Mucosa of rectum (tissue), 2 donors: ENCODE data around the gene SLCO4A1.
A peak's percentile ranks its signal among the peaks of the same experiment; 100 is the strongest.
"Not testable (repeated sequence)": the region's sequence is repeated elsewhere in the genome, so short reads cannot be mapped to it uniquely, and the experiment has no call there.

Experiments used
- H3K27ac ChIP-seq, 2 donors: one replicate each; pipeline ENCODE4 v1.7.0; 2013; ENCODE audit warnings: inconsistent platforms in 2 of 2, low read depth in 2 of 2, low read length in 2 of 2
- H3K27me3 ChIP-seq, 2 donors: one replicate each; pipeline ENCODE4 v1.7.0; 2013; ENCODE audit warnings: low read length in 2 of 2; ENCODE audit not compliant: control insufficient read depth in 2 of 2, insufficient read depth in 2 of 2
- H3K36me3 ChIP-seq, 2 donors: one replicate each; pipeline ENCODE4 v1.7.0; 2013; ENCODE audit warnings: low read length in 2 of 2; ENCODE audit not compliant: control insufficient read depth in 2 of 2, insufficient read depth in 2 of 2
- H3K4me1 ChIP-seq, 2 donors: one replicate each; pipeline ENCODE4 v1.7.0; 2013; ENCODE audit warnings: low read length in 2 of 2, mild to moderate bottlenecking in 1 of 2; ENCODE audit not compliant: control insufficient read depth in 2 of 2, insufficient read depth in 2 of 2
- H3K4me3 ChIP-seq, 2 donors: one replicate each; pipeline ENCODE4 v1.7.0; 2013; ENCODE audit warnings: low read length in 2 of 2
- H3K9ac ChIP-seq, 2 donors: one replicate each; pipeline ENCODE4 v1.7.0; 2013; ENCODE audit warnings: low read length in 2 of 2, low read depth in 1 of 2, mild to moderate bottlenecking in 1 of 2
- H3K9me3 ChIP-seq, 2 donors: one replicate each; pipeline ENCODE4 v1.7.0; 2013; ENCODE audit warnings: low read length in 2 of 2; ENCODE audit not compliant: control insufficient read depth in 2 of 2
- donor health status: healthy.
- donor health status: Normal muscosa, but diverticular disease.

Gene SLCO4A1

GRCh38 chr20:62623488-62624324 is 18.6 kb upstream of the SLCO4A1 start:
- peak overlapping the region; percentile 80 to 81 for H3K9ac ChIP-seq
- peak overlapping the region; percentile 98 to 99 for H3K27ac ChIP-seq
- H3K4me3 ChIP-seq: peak overlapping the region; percentile 57 to 65
- no peaks in the 10 kb centered on the region for H3K27me3 ChIP-seq
- H3K4me1 ChIP-seq: peaks cover 22 to 34% of the 10 kb centered on the region in 2 donors
- no peaks in the 10 kb centered on the region for H3K36me3 ChIP-seq
- no peaks in the 10 kb centered on the region for H3K9me3 ChIP-seq

DNA sequence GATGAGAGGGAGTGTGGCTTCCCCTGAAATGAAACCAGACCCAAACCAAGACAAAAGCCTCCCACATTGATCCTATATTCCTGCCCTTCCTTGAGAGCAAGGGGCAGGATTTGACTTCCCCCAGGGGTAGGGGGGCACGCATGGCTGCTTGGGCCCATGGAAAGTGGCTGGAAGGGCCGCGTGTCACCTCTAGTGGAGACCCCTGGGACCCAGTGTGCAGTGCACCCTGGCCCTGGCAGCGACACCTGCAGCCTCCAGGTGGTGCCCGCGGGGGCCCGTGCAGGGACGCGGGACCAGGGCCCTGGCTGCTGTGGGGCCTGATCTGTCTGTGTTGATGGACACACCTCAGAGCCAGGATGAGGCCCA is 18.0 kb upstream of the SLCO4A1 start:
- H3K4me1 ChIP-seq: peaks cover 22 to 34% of the 10 kb centered on the region in 2 donors
- peak overlapping the region; percentile 57 to 59 for H3K4me3 ChIP-seq
- H3K36me3 ChIP-seq: no peaks in the 10 kb centered on the region
- H3K9me3 ChIP-seq: no peaks in the 10 kb centered on the region
- peak overlapping the region; percentile 74 to 81 for H3K9ac ChIP-seq
- peak overlapping the region; percentile 98 to 99 for H3K27ac ChIP-seq
- no peaks in the 10 kb centered on the region for H3K27me3 ChIP-seq

GRCh38 chr20:62624719-62625453 is 17.4 kb upstream of the SLCO4A1 start:
- H3K9me3 ChIP-seq: no peaks in the 10 kb centered on the region
- peak overlapping the region; percentile 98 to 99 for H3K27ac ChIP-seq
- H3K4me1 ChIP-seq: peaks cover 22 to 34% of the 10 kb centered on the region in 2 donors
- no peaks in the 10 kb centered on the region for H3K27me3 ChIP-seq
- no peak overlapping the region for H3K4me3 ChIP-seq
- H3K9ac ChIP-seq: peak overlapping the region; percentile 74 to 81
- H3K36me3 ChIP-seq: no peaks in the 10 kb centered on the region

- Histone ChIP-seq H3K4me1 (peaks cover 22 to 34% of the 10 kb centered on the region in 2 donors), H3K9me3 (no peaks in the 10 kb centered on the region), H3K27ac (no peak overlapping the region), H3K9ac (peak overlapping the region in 1 of 2 donors; percentile 81), H3K27me3 (no peaks in the 10 kb centered on the region), H3K4me3 (no peak overlapping the region), H3K36me3 (no peaks in the 10 kb centered on the region)
These were observed 16.8 kb upstream of the SLCO4A1 start for GRCh38 chr20:62625516-62625915.

DNA sequence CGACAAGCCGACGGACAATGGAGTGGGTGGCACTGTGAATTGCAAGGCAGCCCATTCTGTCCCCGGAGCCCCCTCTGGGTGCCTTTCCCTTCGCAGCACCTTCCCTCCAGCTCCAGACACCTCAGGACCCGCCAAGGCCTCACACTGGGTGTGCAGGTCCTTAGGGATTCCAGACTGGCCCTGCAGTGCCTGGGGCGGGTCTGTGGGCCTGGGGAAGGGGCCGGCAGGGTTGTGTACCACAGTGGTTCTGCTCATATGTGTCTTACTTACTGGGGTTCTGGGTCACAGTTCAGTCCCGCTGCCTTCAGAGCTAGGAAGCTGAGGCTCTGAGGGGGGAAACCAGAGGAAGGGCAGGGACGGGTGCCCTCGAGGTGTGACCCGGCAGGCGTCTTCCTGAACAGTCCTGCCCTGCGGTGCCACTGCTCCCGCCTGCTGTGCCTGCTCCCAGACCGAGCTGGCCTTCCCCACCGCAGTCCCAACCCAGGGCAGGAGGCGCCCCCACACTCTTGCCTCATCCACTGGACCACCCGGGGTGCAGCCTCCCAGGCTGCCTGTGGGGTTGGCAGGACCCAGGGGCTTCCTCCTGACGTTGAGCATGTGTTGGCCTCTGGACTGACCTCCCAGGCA is 16.3 kb upstream of the SLCO4A1 start:
- Histone ChIP-seq H3K4me1 (peaks cover 22 to 34% of the 10 kb centered on the region in 2 donors), H3K4me3 (no peak overlapping the region), H3K9ac (no peak overlapping the region), H3K36me3 (no peaks in the 10 kb centered on the region), H3K27ac (no peak overlapping the region), H3K9me3 (no peaks in the 10 kb centered on the region), H3K27me3 (no peaks in the 10 kb centered on the region)

- not testable (repeated sequence) for H3K27me3 ChIP-seq, H3K36me3 ChIP-seq, H3K9me3 ChIP-seq, H3K27ac ChIP-seq, H3K9ac ChIP-seq, H3K4me3 ChIP-seq
- peaks cover 21 to 28% of the 10 kb centered on the region in 2 donors for H3K4me1 ChIP-seq
These were observed 14.9 kb upstream of the SLCO4A1 start for GRCh38 chr20:62627425-62627824.

- Histone ChIP-seq H3K27me3 (peaks cover 0 to 4% of the 10 kb centered on the region in 2 donors), H3K9me3 (no peaks in the 10 kb centered on the region), H3K27ac (peak overlapping the region in 1 of 2 donors; percentile 8), H3K4me3 (no peak overlapping the region), H3K4me1 (peaks cover 15 to 21% of the 10 kb centered on the region in 2 donors), H3K36me3 (no peaks in the 10 kb centered on the region), H3K9ac (no peak overlapping the region)
These were observed 14.2 kb upstream of the SLCO4A1 start for GRCh38 chr20:62627901-62628612.

- peaks cover 9 to 15% of the 10 kb centered on the region in 2 donors for H3K4me1 ChIP-seq
- H3K4me3 ChIP-seq: no peak overlapping the region
- H3K27ac ChIP-seq: no peak overlapping the region
- H3K27me3 ChIP-seq: peaks cover 0 to 4% of the 10 kb centered on the region in 2 donors
- no peaks in the 10 kb centered on the region for H3K36me3 ChIP-seq
- no peak overlapping the region for H3K9ac ChIP-seq
- no peaks in the 10 kb centered on the region for H3K9me3 ChIP-seq
These were observed 13.6 kb upstream of the SLCO4A1 start for GRCh38 chr20:62628691-62629090.

GRCh38 chr20:62629864-62630470 is 12.3 kb upstream of the SLCO4A1 start:
- no peak overlapping the region for H3K9ac ChIP-seq

More at GRCh38 chr20:62629864-62630470, 12.3 kb upstream of the SLCO4A1 start:
- no peak overlapping the region for H3K27ac ChIP-seq
- H3K9me3 ChIP-seq: no peaks in the 10 kb centered on the region
- peaks cover 0 to 3% of the 10 kb centered on the region in 2 donors for H3K4me1 ChIP-seq
- H3K4me3 ChIP-seq: no peak overlapping the region
- H3K27me3 ChIP-seq: peaks cover 0 to 4% of the 10 kb centered on the region in 2 donors
- no peaks in the 10 kb centered on the region for H3K36me3 ChIP-seq
